Measurements from ENCODE around the gene THOC6.
"Not testable (repeated sequence)": the region's sequence is repeated elsewhere in the genome, so short reads cannot be mapped to it uniquely, and the experiment has no call there.

Gene THOC6

GRCh38 chr16:3030222-3031212, 6.7 kb downstream of the THOC6 start:
- DNase-seq (ENCODE audit: low read depth) = no peak

DNA sequence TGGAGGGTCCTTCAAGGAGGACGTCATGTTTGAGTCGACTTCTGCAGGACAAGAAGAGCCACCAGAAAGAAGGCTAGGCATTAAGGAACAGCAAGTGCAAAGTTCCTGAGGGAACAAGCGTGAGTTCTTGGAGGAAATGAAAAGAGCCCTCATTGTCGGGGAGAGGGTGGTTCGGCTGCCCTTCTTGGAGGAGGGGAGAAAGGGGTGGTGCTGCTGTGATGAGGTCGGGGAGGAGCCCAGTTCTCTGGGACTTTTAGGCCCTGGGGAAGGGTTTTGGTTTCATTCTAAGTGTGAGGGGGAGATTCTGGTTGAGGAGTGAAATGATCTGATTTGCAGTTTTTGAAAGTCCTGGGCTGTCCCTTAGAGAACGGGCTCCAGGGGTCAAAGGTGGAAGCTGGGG, 8.8 kb downstream of the THOC6 start:
- no peak for DNase-seq (ENCODE audit: low read depth)

DNA sequence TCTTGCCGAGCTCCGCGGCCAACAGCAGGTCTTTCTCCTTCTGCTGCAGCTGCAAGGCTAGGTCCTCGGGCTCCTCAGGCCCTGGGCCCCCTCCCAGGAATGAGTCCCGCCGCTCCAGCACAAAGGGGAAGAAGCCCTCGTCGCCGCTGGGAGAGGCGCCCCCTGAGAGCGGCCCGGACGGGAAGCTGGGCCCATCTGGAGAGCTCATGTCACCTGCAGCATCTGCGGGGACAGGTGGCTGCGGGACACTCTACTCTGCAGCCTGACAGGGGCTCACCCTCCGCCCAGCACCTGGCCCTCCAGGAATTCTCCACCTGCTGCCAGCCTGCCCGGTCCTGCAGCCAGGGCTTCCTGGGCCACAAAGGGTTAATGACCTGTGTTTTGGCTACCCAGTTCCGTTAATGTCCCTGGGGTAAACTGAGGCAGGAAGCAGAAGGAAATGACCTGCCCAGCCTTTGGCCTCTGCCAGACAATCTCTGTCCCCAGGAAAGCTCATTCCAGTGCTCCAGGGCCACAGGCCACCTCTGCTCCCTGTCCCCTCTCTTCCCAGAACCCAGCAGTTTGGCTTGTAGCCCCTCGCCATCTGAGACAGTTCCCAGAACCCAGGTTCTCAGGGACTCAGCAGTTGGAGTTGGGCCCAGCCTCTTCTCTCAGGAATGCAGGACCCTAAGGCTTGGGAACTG, 11.6 kb downstream of the THOC6 start:
- DNase-seq (ENCODE audit: low read depth) = no peak

DNA sequence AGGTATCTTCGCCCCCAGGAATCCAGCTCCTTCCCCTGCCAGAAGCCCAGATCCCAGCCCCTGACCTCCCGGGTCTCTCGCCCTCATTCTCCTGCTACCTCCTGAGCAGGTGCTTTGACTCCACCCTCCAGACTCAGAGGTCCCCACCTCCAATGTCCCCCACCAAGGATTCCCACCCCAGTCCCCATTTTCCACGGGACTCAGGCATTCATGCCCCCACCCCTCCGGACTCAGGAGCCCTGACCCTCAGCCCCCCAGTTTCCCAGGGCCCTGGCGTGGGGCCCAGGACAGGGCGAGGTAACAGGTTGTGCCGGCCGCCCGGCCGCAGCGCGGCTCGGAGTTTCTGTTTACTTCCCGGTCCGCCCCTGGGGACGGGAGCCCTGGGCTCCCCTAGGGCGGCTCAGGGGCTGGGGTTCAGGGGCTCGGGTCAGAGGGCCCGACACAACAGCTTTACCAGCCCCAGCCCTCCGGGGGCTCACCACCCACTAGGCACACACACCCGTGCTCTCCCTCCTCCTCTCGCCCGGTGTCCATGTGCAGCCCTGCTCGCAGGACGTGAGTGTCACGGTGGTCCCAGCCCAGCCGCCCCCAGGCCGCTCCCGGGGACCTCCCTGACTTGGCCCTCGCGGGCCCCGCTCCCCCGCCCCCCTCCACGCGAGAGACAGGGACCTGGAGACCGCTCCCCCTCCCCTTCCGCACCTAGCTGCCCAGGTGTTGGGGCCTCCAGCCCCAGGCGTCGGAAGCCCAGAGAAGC, 12.3 kb downstream of the THOC6 start:
- no peak for DNase-seq (ENCODE audit: low read depth)

- DNase-seq (ENCODE audit: low read depth) = no peak
Observed at GRCh38 chr16:3036726-3037315, 13.0 kb downstream of the THOC6 start, which contains the start of gene BICDL2. BICDL2 (minus strand) TSS chr16:3036944; CDS start chr16:3035496, 1,448 bp downstream.

DNA sequence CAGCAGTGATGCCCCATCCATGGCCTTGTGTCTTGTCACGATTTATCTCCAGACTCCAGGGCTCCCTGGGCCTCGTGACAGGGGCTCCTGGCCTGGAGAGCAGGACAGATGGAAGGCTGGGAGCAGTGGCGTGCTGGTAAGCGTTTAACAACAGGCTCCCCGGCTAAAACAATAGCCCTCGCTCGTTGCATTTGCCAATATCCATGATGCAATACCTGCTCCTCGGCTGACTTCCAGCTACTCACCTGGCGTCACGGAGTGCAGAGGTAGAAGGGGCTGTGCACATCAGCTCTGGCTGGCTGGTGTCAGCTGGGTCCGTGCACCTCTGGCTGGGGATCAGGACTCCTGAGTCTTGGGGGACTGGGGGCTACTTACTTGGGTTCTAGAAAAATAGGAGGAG, 14.4 kb downstream of the THOC6 start:
- DNase-seq (ENCODE audit: low read depth) = no peak

- DNase-seq (ENCODE audit: low read depth) = no peak
Observed at GRCh38 chr16:3038896-3039295, 15.1 kb downstream of the THOC6 start.

- DNase-seq (ENCODE audit: low read depth) = no peak
Observed at GRCh38 chr16:3042376-3042775, 18.5 kb downstream of the THOC6 start.

- DNase-seq (ENCODE audit: low read depth) = no peak
Observed at GRCh38 chr16:3044708-3045107, 20.9 kb downstream of the THOC6 start.

GRCh38 chr16:3045758-3046640, 22.2 kb downstream of the THOC6 start, which contains the start of gene MMP25:
MMP25 (plus strand) TSS chr16:3046561; CDS start chr16:3046918, 357 bp downstream.
- DNase-seq (ENCODE audit: low read depth) = no peak

DNA sequence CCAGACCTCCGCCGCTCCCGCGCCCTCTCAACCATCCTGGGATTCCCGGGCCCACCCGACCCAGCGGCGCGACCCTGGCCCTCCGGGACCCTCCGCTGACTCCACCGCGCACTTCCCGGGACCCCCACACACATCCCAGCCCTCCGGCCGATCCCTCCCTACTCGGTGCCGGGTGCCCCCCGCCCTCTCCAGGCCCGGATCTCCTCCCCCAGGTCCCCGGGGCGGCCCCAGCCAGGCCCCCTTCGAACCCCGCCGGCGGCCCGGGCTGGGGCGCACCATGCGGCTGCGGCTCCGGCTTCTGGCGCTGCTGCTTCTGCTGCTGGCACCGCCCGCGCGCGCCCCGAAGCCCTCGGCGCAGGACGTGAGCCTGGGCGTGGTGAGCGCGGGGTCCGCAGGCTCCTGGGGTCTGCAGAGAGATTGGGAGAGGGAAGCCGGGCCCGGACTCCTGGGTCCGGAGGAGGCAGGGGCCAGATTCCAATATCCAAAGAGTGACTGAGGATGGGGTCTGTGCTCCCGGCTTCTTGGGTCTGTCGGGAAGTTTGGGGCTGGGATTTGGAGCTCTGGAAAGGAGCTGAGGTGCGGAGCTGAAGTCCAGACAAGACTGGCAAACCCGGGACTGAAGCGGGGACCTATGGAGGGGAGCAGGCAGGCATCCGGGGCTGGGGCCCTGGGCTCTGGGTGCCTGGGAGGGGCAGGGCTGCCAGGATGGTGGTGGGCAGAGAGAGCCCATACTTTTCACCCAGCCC, 23.0 kb downstream of the THOC6 start:
- DNase-seq (ENCODE audit: low read depth) = no peak

DNA sequence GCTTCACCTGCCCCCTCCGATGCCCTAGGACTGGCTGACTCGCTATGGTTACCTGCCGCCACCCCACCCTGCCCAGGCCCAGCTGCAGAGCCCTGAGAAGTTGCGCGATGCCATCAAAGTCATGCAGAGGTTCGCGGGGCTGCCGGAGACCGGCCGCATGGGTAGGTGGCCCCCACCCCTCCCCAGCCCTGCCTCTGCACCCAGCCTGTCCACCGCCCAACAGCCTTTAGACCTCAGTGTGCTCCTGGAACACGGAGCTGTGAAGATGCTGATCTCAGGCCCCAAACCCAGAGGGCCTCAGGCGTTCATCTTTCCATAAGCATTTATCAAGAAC, 23.5 kb downstream of the THOC6 start:
- DNase-seq (ENCODE audit: low read depth) = no peak

DNA sequence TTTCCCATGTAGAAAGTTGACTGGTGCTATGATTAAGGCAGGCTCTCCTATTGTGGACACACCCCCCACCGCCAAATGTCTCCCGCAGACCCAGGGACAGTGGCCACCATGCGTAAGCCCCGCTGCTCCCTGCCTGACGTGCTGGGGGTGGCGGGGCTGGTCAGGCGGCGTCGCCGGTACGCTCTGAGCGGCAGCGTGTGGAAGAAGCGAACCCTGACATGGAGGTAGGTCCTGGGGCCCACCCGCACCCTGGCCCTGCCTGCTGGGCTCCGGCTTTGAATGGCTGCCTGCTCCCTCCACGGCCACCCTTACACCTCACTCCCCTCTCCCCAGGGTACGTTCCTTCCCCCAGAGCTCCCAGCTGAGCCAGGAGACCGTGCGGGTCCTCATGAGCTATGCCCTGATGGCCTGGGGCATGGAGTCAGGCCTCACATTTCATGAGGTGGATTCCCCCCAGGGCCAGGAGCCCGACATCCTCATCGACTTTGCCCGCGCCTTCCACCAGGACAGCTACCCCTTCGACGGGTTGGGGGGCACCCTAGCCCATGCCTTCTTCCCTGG, 26.2 kb downstream of the THOC6 start:
- DNase-seq (ENCODE audit: low read depth) = no peak

- DNase-seq (ENCODE audit: low read depth) = no peak
Observed at GRCh38 chr16:3050487-3050886, 26.7 kb downstream of the THOC6 start.

GRCh38 chr16:3051009-3051408, 27.2 kb downstream of the THOC6 start:
- DNase-seq (ENCODE audit: low read depth) = no peak

- no peak for DNase-seq (ENCODE audit: low read depth)
Observed at GRCh38 chr16:3051494-3051893, 27.7 kb downstream of the THOC6 start.

- not testable (repeated sequence) for DNase-seq (ENCODE audit: low read depth)
Observed at GRCh38 chr16:3052571-3053329, 28.9 kb downstream of the THOC6 start.

- DNase-seq (ENCODE audit: low read depth) = not testable (repeated sequence)
Observed at GRCh38 chr16:3053330-3053710, 29.5 kb downstream of the THOC6 start.

Data from GM04504 (cell line).